Measurements from ENCODE around the gene CBL.
"Not testable (repeated sequence)": the region's sequence is repeated elsewhere in the genome, so short reads cannot be mapped to it uniquely, and the experiment has no call there.

Gene CBL

GRCh38 chr11:119205574-119206510 is at the start of gene CBL:
CBL (plus strand) TSS chr11:119206339; CDS start chr11:119206418, 79 bp downstream.
- H3K9me3 Mint-ChIP-seq = no peaks in the 10 kb centered on the region
- H3K27me3 Mint-ChIP-seq = no peaks in the 10 kb centered on the region
- H3K4me3 Mint-ChIP-seq = peak within 1 kb of the TSS; percentile 99
- H3K36me3 Mint-ChIP-seq (ENCODE audit: low read depth) = no peaks in the 10 kb centered on the region
- H3K27ac Mint-ChIP-seq = peak within 1 kb of the TSS; percentile 98
- peaks cover 36% of the 10 kb centered on the region for H3K4me1 Mint-ChIP-seq (ENCODE audit: low read depth)

GRCh38 chr11:119156496-119156895 is 49.6 kb upstream of the CBL start:
- H3K27me3 Mint-ChIP-seq = no peaks in the 10 kb centered on the region
- H3K36me3 Mint-ChIP-seq (ENCODE audit: low read depth) = no peaks in the 10 kb centered on the region
- no peak overlapping the region for H3K4me3 Mint-ChIP-seq
- no peaks in the 10 kb centered on the region for H3K9me3 Mint-ChIP-seq
- H3K27ac Mint-ChIP-seq = no peak overlapping the region
- no peaks in the 10 kb centered on the region for H3K4me1 Mint-ChIP-seq (ENCODE audit: low read depth)

DNA sequence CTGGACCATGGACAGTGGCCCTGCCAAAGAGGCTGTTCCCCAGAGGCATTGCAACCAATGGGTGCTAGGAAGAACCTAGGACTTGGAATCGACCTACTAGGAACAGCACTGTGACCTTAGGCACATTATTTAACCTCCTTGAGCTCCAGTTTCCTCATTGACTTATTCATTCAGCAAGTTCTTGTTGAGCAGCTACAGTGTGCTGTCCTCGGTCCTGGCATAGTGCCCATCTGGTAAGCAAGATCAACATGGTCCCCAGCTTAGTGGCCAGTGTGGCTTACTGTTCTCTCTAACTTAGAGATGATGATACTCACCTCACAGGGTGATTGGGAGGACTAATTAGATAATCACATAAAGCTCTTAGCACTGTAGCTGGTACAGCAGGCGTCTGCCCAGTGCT is 49.1 kb upstream of the CBL start:
- Mint-ChIP-seq H3K9me3 (no peaks in the 10 kb centered on the region), H3K4me1 (ENCODE audit: low read depth) (no peaks in the 10 kb centered on the region), H3K4me3 (no peak overlapping the region), H3K36me3 (ENCODE audit: low read depth) (no peaks in the 10 kb centered on the region), H3K27me3 (no peaks in the 10 kb centered on the region), H3K27ac (no peak overlapping the region)

DNA sequence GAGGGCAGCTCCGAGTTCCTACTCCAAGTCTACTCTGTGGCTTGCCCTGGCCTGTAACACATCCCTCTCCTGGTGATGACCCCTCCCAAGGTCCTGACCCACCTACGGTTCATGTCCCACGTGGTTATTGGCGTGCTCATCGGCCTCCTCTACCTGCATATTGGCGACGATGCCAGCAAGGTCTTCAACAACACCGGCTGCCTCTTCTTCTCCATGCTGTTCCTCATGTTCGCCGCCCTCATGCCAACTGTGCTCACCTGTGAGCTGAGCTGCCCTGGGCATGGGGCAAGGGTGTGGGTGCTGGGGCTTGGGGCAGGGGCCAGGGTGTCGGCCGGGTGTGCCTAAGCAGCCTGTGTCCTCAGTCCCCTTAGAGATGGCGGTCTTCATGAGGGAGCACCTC is 47.7 kb upstream of the CBL start:
- no peaks in the 10 kb centered on the region for H3K4me1 Mint-ChIP-seq (ENCODE audit: low read depth)
- H3K36me3 Mint-ChIP-seq (ENCODE audit: low read depth) = no peaks in the 10 kb centered on the region
- no peaks in the 10 kb centered on the region for H3K9me3 Mint-ChIP-seq
- H3K4me3 Mint-ChIP-seq = no peak overlapping the region
- H3K27ac Mint-ChIP-seq = no peak overlapping the region
- no peaks in the 10 kb centered on the region for H3K27me3 Mint-ChIP-seq

DNA sequence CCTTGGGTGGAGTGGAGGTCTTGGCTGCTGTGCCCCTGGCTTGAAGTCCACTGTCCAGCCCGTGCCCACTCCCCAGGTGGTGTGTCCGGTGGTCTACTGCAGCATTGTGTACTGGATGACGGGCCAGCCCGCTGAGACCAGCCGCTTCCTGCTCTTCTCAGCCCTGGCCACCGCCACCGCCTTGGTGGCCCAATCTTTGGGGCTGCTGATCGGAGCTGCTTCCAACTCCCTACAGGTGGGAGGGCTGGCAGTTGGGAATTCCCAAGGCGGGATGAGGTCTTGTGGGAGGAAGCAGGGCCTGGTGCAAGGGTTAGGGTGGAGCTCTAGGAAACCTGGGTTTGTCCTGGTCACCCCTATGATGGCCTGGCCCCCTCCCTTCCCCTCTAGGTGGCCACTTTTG is 46.0 kb upstream of the CBL start:
- H3K27me3 Mint-ChIP-seq = no peaks in the 10 kb centered on the region
- H3K27ac Mint-ChIP-seq = no peak overlapping the region
- H3K36me3 Mint-ChIP-seq (ENCODE audit: low read depth) = no peaks in the 10 kb centered on the region
- H3K4me3 Mint-ChIP-seq = no peak overlapping the region
- H3K4me1 Mint-ChIP-seq (ENCODE audit: low read depth) = no peaks in the 10 kb centered on the region
- H3K9me3 Mint-ChIP-seq = no peaks in the 10 kb centered on the region

DNA sequence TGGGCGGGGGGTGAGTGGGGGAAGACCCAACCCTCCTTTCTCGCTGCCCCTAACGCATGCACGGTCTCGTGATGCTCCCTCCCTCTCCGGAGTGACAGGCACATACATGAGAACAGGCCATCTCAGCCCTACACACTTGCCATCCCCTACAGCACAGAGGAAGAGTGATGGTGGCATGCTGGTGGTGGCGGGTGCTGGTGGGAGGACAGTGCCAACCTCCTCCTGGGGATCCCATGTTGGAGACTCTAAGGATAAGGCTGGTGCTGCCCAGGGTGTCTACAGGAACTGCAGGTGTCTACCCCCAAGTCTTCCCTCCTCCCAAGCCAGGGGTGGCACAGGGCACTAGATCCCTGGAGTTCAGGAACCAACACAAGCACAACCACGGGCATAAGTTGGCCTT is 44.3 kb upstream of the CBL start:
- Mint-ChIP-seq H3K9me3 (no peaks in the 10 kb centered on the region), H3K27ac (no peak overlapping the region), H3K4me3 (no peak overlapping the region), H3K36me3 (ENCODE audit: low read depth) (no peaks in the 10 kb centered on the region), H3K27me3 (no peaks in the 10 kb centered on the region), H3K4me1 (ENCODE audit: low read depth) (no peaks in the 10 kb centered on the region)

DNA sequence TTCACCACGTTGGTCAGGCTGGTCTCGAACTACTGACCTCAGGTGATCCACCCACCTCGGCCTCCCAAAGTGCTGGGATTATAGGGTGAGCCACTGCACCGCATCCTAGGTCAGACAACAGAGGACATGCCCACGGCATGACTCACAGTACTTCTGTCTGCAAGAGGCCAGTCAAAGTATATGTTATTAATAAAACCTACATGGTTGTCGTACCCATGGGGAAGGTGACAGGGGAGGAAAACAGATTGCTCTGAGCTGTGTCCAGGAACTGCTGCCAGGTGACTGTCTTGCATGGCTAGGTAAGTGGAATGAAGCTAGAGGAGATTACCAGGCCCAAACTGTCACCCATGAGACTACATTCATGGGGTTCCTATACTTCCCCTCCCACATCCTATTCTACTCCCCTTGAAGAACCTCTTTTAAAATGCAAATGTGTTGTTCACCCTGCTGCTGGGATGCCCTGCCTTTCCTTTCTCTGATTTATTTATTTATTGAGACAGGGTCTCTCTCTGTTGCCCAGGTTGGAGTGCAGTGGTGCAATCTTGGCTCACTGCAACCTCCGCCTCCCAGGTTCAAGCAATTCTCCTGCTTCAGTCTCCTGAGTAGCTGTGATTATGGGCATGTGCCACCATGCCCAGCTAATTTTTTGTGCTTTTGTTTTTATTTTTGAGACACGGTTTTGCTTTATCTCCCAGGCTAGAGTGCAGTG is 39.6 kb upstream of the CBL start:
- Mint-ChIP-seq H3K4me3 (no peak overlapping the region), H3K36me3 (ENCODE audit: low read depth) (no peaks in the 10 kb centered on the region), H3K4me1 (ENCODE audit: low read depth) (peaks cover 5% of the 10 kb centered on the region), H3K27me3 (no peaks in the 10 kb centered on the region), H3K9me3 (no peaks in the 10 kb centered on the region), H3K27ac (no peak overlapping the region)

GRCh38 chr11:119167077-119167458 is 39.1 kb upstream of the CBL start:
- not testable (repeated sequence) for H3K4me3 Mint-ChIP-seq; H3K27me3 Mint-ChIP-seq; H3K9me3 Mint-ChIP-seq; H3K36me3 Mint-ChIP-seq (ENCODE audit: low read depth); H3K4me1 Mint-ChIP-seq (ENCODE audit: low read depth); H3K27ac Mint-ChIP-seq

- Mint-ChIP-seq H3K27me3 (no peaks in the 10 kb centered on the region), H3K4me3 (peak overlapping the region; percentile 89), H3K27ac (no peak overlapping the region), H3K9me3 (no peaks in the 10 kb centered on the region), H3K4me1 (ENCODE audit: low read depth) (peaks cover 5% of the 10 kb centered on the region), H3K36me3 (ENCODE audit: low read depth) (no peaks in the 10 kb centered on the region)
These were observed 38.2 kb upstream of the CBL start for GRCh38 chr11:119167933-119168332.

GRCh38 chr11:119168471-119169281 is 37.5 kb upstream of the CBL start, which contains the start of gene NLRX1:
NLRX1 (plus strand) TSS chr11:119168725; CDS start chr11:119171404, 2,679 bp downstream.
- no peaks in the 10 kb centered on the region for H3K27me3 Mint-ChIP-seq
- peaks cover 5% of the 10 kb centered on the region for H3K4me1 Mint-ChIP-seq (ENCODE audit: low read depth)

GRCh38 chr11:119169282-119169719 is 36.8 kb upstream of the CBL start:
- Mint-ChIP-seq H3K27me3 (no peaks in the 10 kb centered on the region), H3K9me3 (no peaks in the 10 kb centered on the region), H3K27ac (peak overlapping the region; percentile 89), H3K4me1 (ENCODE audit: low read depth) (peaks cover 5% of the 10 kb centered on the region), H3K36me3 (ENCODE audit: low read depth) (no peaks in the 10 kb centered on the region), H3K4me3 (peak overlapping the region; percentile 89)

More at GRCh38 chr11:119168471-119169281, 37.5 kb upstream of the CBL start, which contains the start of gene NLRX1:
- H3K9me3 Mint-ChIP-seq = no peaks in the 10 kb centered on the region
- H3K4me3 Mint-ChIP-seq = peak within 1 kb of the TSS; percentile 89
- H3K27ac Mint-ChIP-seq = peak within 1 kb of the TSS; percentile 89
- no peaks in the 10 kb centered on the region for H3K36me3 Mint-ChIP-seq (ENCODE audit: low read depth)

- Mint-ChIP-seq H3K27ac (no peak overlapping the region), H3K4me3 (no peak overlapping the region), H3K27me3 (no peaks in the 10 kb centered on the region), H3K9me3 (no peaks in the 10 kb centered on the region), H3K36me3 (ENCODE audit: low read depth) (peaks cover 10% of the 10 kb centered on the region), H3K4me1 (ENCODE audit: low read depth) (peaks cover 9% of the 10 kb centered on the region)
These were observed 33.6 kb upstream of the CBL start for GRCh38 chr11:119172513-119172912.

GRCh38 chr11:119173453-119173852 is 32.7 kb upstream of the CBL start:
- H3K9me3 Mint-ChIP-seq = no peaks in the 10 kb centered on the region
- H3K4me1 Mint-ChIP-seq (ENCODE audit: low read depth) = peaks cover 13% of the 10 kb centered on the region
- H3K27me3 Mint-ChIP-seq = no peaks in the 10 kb centered on the region
- no peak overlapping the region for H3K4me3 Mint-ChIP-seq
- H3K27ac Mint-ChIP-seq = no peak overlapping the region
- H3K36me3 Mint-ChIP-seq (ENCODE audit: low read depth) = peaks cover 10% of the 10 kb centered on the region

GRCh38 chr11:119175493-119176077 is 30.6 kb upstream of the CBL start:
- Mint-ChIP-seq H3K4me1 (ENCODE audit: low read depth) (peaks cover 8% of the 10 kb centered on the region), H3K27ac (no peak overlapping the region)

More at GRCh38 chr11:119175493-119176077, 30.6 kb upstream of the CBL start:
- no peak overlapping the region for H3K4me3 Mint-ChIP-seq
- H3K9me3 Mint-ChIP-seq = no peaks in the 10 kb centered on the region
- H3K27me3 Mint-ChIP-seq = no peaks in the 10 kb centered on the region
- peaks cover 17% of the 10 kb centered on the region for H3K36me3 Mint-ChIP-seq (ENCODE audit: low read depth)
